ENCODE results near the gene NEB.
"Not testable (repeated sequence)": the region's sequence is repeated elsewhere in the genome, so short reads cannot be mapped to it uniquely, and the experiment has no call there.

GRCh38 chr2:151580697-151581096, 153.6 kb downstream of the NEB start:
- TF ChIP-seq CTCF (IDR thresholded peaks at IDR 0.05); ZBTB33 (IDR thresholded peaks at IDR 0.05; ENCODE audit: borderline replicate concordance, low read depth); IRF3 (IDR thresholded peaks at IDR 0.05; ENCODE audit: low read depth, low read length); RXRA (IDR thresholded peaks at IDR 0.05; ENCODE audit: borderline replicate concordance, low read depth); TAF1 (IDR thresholded peaks at IDR 0.05; ENCODE audit: borderline replicate concordance, low read depth, low read length); USF1 (IDR thresholded peaks at IDR 0.05; ENCODE audit: borderline replicate concordance, low read depth); POLR2AphosphoS5 (IDR thresholded peaks at IDR 0.05; ENCODE audit: low read depth, low read length); TEAD4 (IDR thresholded peaks at IDR 0.05; ENCODE audit: borderline replicate concordance, insufficient read depth); FOXJ3 (CRISPR knock-in tag; IDR thresholded peaks at IDR 0.05); YY1 (IDR thresholded peaks at IDR 0.05; ENCODE audit: low read depth): not testable (repeated sequence)

Data from SK-N-SH (cell line).